ENCODE data around the gene LPIN3.

- no peak for TF ChIP-seq POLR2A (IDR thresholded peaks at IDR 0.05)
- TF ChIP-seq CTCF (IDR thresholded peaks at IDR 0.05), result no peak
Observed at GRCh38 chr20:41334036-41334435, 6.6 kb upstream of the LPIN3 start.
